ENCODE data around the gene HCCS.
"Not testable (repeated sequence)": the region's sequence is repeated elsewhere in the genome, so short reads cannot be mapped to it uniquely, and the experiment has no call there.

The HCCS gene

GRCh38 chrX:11117745-11118144 is 6.6 kb downstream of the HCCS start:
- H3K27ac ChIP-seq (ENCODE audit: low read depth, low read length, poor library complexity, severe bottlenecking), result no peak overlapping the region
- no peaks in the 10 kb centered on the region for H3K9me2 ChIP-seq (ENCODE audit: low read depth, low read length)
- H3K36me3 ChIP-seq (ENCODE audit: insufficient read depth, low read length), result peaks cover 89% of the 10 kb centered on the region
- no peak overlapping the region for H2AFZ ChIP-seq (ENCODE audit: low read length)
- H3K4me3 ChIP-seq (ENCODE audit: low read depth, low read length, poor library complexity, severe bottlenecking), result no peak overlapping the region
- TF ChIP-seq EZH2 (IDR thresholded peaks at IDR 0.05; ENCODE audit: borderline replicate concordance, low read length) (no peak), CTCF (IDR thresholded peaks at IDR 0.05; ENCODE audit: low read length) (no peak)
- H3K4me1 ChIP-seq (ENCODE audit: insufficient read depth, low read length, severe bottlenecking), result peaks cover 9% of the 10 kb centered on the region
- no peak overlapping the region for H3K9ac ChIP-seq (ENCODE audit: low read length)
- no peaks in the 10 kb centered on the region for H3F3A ChIP-seq (ENCODE audit: insufficient read depth, low read length)
- no peaks in the 10 kb centered on the region for H3K9me3 ChIP-seq (ENCODE audit: low read length)
- no peaks in the 10 kb centered on the region for H3K27me3 ChIP-seq (ENCODE audit: insufficient read depth, low read length)
- H3K4me2 ChIP-seq (ENCODE audit: low read length), result no peak overlapping the region
- no peaks in the 10 kb centered on the region for H4K20me1 ChIP-seq (ENCODE audit: insufficient read depth, low read length)
- H3K79me2 ChIP-seq (ENCODE audit: insufficient read depth, low read length), result no peaks in the 10 kb centered on the region

- Histone ChIP-seq H3K4me1 (ENCODE audit: insufficient read depth, low read length, severe bottlenecking) (no peaks in the 10 kb centered on the region), H3F3A (ENCODE audit: insufficient read depth, low read length) (no peaks in the 10 kb centered on the region), H3K79me2 (ENCODE audit: insufficient read depth, low read length) (no peaks in the 10 kb centered on the region), H3K9me3 (ENCODE audit: low read length) (no peaks in the 10 kb centered on the region), H3K36me3 (ENCODE audit: insufficient read depth, low read length) (peaks cover 83% of the 10 kb centered on the region), H3K27ac (ENCODE audit: low read depth, low read length, poor library complexity, severe bottlenecking) (no peak overlapping the region), H3K4me3 (ENCODE audit: low read depth, low read length, poor library complexity, severe bottlenecking) (no peak overlapping the region), H3K9me2 (ENCODE audit: low read depth, low read length) (no peaks in the 10 kb centered on the region), H2AFZ (ENCODE audit: low read length) (no peak overlapping the region), H3K27me3 (ENCODE audit: insufficient read depth, low read length) (no peaks in the 10 kb centered on the region), H3K4me2 (ENCODE audit: low read length) (no peak overlapping the region), H3K9ac (ENCODE audit: low read length) (no peak overlapping the region), H4K20me1 (ENCODE audit: insufficient read depth, low read length) (no peaks in the 10 kb centered on the region)
- TF ChIP-seq EZH2 (IDR thresholded peaks at IDR 0.05; ENCODE audit: borderline replicate concordance, low read length) (no peak), CTCF (IDR thresholded peaks at IDR 0.05; ENCODE audit: low read length) (no peak)
Measured at GRCh38 chrX:11119313-11119943, 8.3 kb downstream of the HCCS start.

- H2AFZ ChIP-seq (ENCODE audit: low read length); H3K27me3 ChIP-seq (ENCODE audit: insufficient read depth, low read length); H3K4me2 ChIP-seq (ENCODE audit: low read length); H3K4me3 ChIP-seq (ENCODE audit: low read depth, low read length, poor library complexity, severe bottlenecking); H3K9me2 ChIP-seq (ENCODE audit: low read depth, low read length); H3K9me3 ChIP-seq (ENCODE audit: low read length); H3K4me1 ChIP-seq (ENCODE audit: insufficient read depth, low read length, severe bottlenecking); H3K27ac ChIP-seq (ENCODE audit: low read depth, low read length, poor library complexity, severe bottlenecking); H3K9ac ChIP-seq (ENCODE audit: low read length); H4K20me1 ChIP-seq (ENCODE audit: insufficient read depth, low read length); H3F3A ChIP-seq (ENCODE audit: insufficient read depth, low read length); H3K79me2 ChIP-seq (ENCODE audit: insufficient read depth, low read length): not testable (repeated sequence)
- H3K36me3 ChIP-seq (ENCODE audit: insufficient read depth, low read length), result peaks cover 47% of the 10 kb centered on the region
Measured at GRCh38 chrX:11123087-11123486, 12.0 kb downstream of the HCCS start.

GRCh38 chrX:11124112-11124511 is 13.0 kb downstream of the HCCS start:
- no peak overlapping the region for H2AFZ ChIP-seq (ENCODE audit: low read length)
- no peaks in the 10 kb centered on the region for H3F3A ChIP-seq (ENCODE audit: insufficient read depth, low read length)
- H3K36me3 ChIP-seq (ENCODE audit: insufficient read depth, low read length), result peaks cover 36% of the 10 kb centered on the region
- no peak overlapping the region for H3K4me3 ChIP-seq (ENCODE audit: low read depth, low read length, poor library complexity, severe bottlenecking)
- H3K4me1 ChIP-seq (ENCODE audit: insufficient read depth, low read length, severe bottlenecking), result no peaks in the 10 kb centered on the region
- H3K79me2 ChIP-seq (ENCODE audit: insufficient read depth, low read length), result no peaks in the 10 kb centered on the region
- no peak overlapping the region for H3K4me2 ChIP-seq (ENCODE audit: low read length)
- no peak overlapping the region for H3K9ac ChIP-seq (ENCODE audit: low read length)
- H3K9me3 ChIP-seq (ENCODE audit: low read length), result no peaks in the 10 kb centered on the region
- H3K27me3 ChIP-seq (ENCODE audit: insufficient read depth, low read length), result no peaks in the 10 kb centered on the region
- no peak overlapping the region for H3K27ac ChIP-seq (ENCODE audit: low read depth, low read length, poor library complexity, severe bottlenecking)
- TF ChIP-seq EZH2 (IDR thresholded peaks at IDR 0.05; ENCODE audit: borderline replicate concordance, low read length), result no peak
- TF ChIP-seq CTCF (IDR thresholded peaks at IDR 0.05; ENCODE audit: low read length), result no peak
- H4K20me1 ChIP-seq (ENCODE audit: insufficient read depth, low read length), result no peaks in the 10 kb centered on the region
- no peaks in the 10 kb centered on the region for H3K9me2 ChIP-seq (ENCODE audit: low read depth, low read length)

All from OCI-LY1 (cell line).